Stimulated activated CD4-positive, alpha-beta T cell treated with anti-CD3 and anti-CD28 coated beads, Interleukin-2, amount 100 ng/mL, for 24 hours (primary cell): Measurements from ENCODE around the gene ZSCAN22.
"Not testable (repeated sequence)": the region's sequence is repeated elsewhere in the genome, so short reads cannot be mapped to it uniquely, and the experiment has no call there.

ENCODE experiments used
- DNase-seq, 2 donors: peaks; one replicate each; pipeline ENCODE4 v3.0.0-alpha.2; 2020

ZSCAN22 gene

GRCh38 chr19:58352760-58353671 is 26.2 kb downstream of the ZSCAN22 start, which contains the start of gene A1BG:
TSS of gene A1BG (minus strand) at chr19:58353492. CDS start at chr19:58353437, 55 bp downstream.
- no peak for DNase-seq

GRCh38 chr19:58353717-58354477 is 27.1 kb downstream of the ZSCAN22 start:
- no peak for DNase-seq

GRCh38 chr19:58354478-58355030 is 27.8 kb downstream of the ZSCAN22 start:
- DNase-seq = no peak

- DNase-seq = no peak
Measured at GRCh38 chr19:58355215-58355796, 28.5 kb downstream of the ZSCAN22 start.

GRCh38 chr19:58355908-58356765 is 29.3 kb downstream of the ZSCAN22 start:
- DNase-seq = peak; percentile 30 to 47

GRCh38 chr19:58356766-58357480 is 30.1 kb downstream of the ZSCAN22 start:
- DNase-seq = no peak

GRCh38 chr19:58357481-58358145 is 30.8 kb downstream of the ZSCAN22 start:
- no peak for DNase-seq

- DNase-seq = peak; percentile 60 to 62
Measured at GRCh38 chr19:58361900-58362271, 35.1 kb downstream of the ZSCAN22 start.

- peak; percentile 97 to 98 for DNase-seq
Measured at GRCh38 chr19:58362272-58362994, 35.6 kb downstream of the ZSCAN22 start, which contains the start of gene ZNF497. TSS of gene ZNF497 (minus strand) at chr19:58362751. CDS start at chr19:58357635, 5,116 bp downstream.

GRCh38 chr19:58364146-58364545 is 37.4 kb downstream of the ZSCAN22 start:
- no peak for DNase-seq

GRCh38 chr19:58366585-58367430 is 40.0 kb downstream of the ZSCAN22 start:
- DNase-seq = no peak

- no peak for DNase-seq
Measured at GRCh38 chr19:58367698-58368454, 41.1 kb downstream of the ZSCAN22 start.

- no peak for DNase-seq
Measured at GRCh38 chr19:58368561-58369360, 42.0 kb downstream of the ZSCAN22 start.

- no peak for DNase-seq
Measured at GRCh38 chr19:58372311-58373133, 45.7 kb downstream of the ZSCAN22 start.

GRCh38 chr19:58374200-58374599 is 47.4 kb downstream of the ZSCAN22 start:
- no peak for DNase-seq

GRCh38 chr19:58376724-58377123 is 49.9 kb downstream of the ZSCAN22 start:
- not testable (repeated sequence) for DNase-seq
